Omental fat pad (tissue), 4 donors: ENCODE data around the gene NUP54. TPM values are rescaled to one million over a fixed set of nuclear protein-coding genes. Genes with fewer than 3 reads are reported as not detected.

Experiments used
- ATAC-seq: fragments of 150-250 bp; one replicate; pipeline ENCODE4 v1.9.1; 2016; ENCODE audit warnings: mild to moderate bottlenecking, moderate library complexity; ENCODE audit not compliant: low FRiP score
- DNase-seq: peaks from one replicate; pipeline ENCODE4 v3.0.0-alpha.2; 2019; ENCODE audit warnings: low spot score
- total RNA-seq, 4 donors: library from RNA; depleted of rRNA; stranded (reverse); fragments of >200 nt; gene quantifications; one replicate each; pipeline ENCODE4 v1.1.0, GENCODE V29; 2016
- TF ChIP-seq, protein P1 (sequence below), 3 donors: fragments of 450-650 bp; IDR thresholded peaks; one replicate each; pipeline ENCODE4 v1.5.1; 2016 to 2017; ENCODE audit warnings: antibody characterized with exemption in 3 of 3, mild to moderate bottlenecking in 3 of 3, moderate library complexity in 2 of 3

Gene NUP54
- total RNA-seq, 4 donors from 2014 or later, result 36.0 to 50.1 (median 39.3) TPM

DNA sequence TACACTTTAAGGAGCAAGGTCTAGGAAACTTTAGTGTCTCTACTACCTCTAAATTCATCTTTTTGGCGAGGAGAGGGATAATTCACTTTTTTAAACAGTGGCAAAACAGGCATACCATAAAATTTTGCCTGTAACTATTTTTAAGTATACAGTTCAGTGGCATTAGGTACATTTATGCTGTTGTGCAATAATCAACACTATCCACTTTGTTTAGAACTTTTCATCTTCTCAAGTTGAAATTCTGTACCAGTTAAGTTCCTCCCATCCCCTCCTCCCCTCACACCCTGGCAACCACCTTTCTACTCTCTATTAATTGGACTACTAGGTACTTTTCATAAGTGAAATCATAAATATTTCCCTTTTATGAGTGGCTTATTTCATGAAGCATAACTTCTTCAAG, 31.4 kb downstream of the NUP54 start:
- TF ChIP-seq, protein P1, sequence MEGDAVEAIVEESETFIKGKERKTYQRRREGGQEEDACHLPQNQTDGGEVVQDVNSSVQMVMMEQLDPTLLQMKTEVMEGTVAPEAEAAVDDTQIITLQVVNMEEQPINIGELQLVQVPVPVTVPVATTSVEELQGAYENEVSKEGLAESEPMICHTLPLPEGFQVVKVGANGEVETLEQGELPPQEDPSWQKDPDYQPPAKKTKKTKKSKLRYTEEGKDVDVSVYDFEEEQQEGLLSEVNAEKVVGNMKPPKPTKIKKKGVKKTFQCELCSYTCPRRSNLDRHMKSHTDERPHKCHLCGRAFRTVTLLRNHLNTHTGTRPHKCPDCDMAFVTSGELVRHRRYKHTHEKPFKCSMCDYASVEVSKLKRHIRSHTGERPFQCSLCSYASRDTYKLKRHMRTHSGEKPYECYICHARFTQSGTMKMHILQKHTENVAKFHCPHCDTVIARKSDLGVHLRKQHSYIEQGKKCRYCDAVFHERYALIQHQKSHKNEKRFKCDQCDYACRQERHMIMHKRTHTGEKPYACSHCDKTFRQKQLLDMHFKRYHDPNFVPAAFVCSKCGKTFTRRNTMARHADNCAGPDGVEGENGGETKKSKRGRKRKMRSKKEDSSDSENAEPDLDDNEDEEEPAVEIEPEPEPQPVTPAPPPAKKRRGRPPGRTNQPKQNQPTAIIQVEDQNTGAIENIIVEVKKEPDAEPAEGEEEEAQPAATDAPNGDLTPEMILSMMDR (IDR thresholded peaks at IDR 0.05), result no peak
- DNase-seq (no peak), ATAC-seq (no peak)

DNA sequence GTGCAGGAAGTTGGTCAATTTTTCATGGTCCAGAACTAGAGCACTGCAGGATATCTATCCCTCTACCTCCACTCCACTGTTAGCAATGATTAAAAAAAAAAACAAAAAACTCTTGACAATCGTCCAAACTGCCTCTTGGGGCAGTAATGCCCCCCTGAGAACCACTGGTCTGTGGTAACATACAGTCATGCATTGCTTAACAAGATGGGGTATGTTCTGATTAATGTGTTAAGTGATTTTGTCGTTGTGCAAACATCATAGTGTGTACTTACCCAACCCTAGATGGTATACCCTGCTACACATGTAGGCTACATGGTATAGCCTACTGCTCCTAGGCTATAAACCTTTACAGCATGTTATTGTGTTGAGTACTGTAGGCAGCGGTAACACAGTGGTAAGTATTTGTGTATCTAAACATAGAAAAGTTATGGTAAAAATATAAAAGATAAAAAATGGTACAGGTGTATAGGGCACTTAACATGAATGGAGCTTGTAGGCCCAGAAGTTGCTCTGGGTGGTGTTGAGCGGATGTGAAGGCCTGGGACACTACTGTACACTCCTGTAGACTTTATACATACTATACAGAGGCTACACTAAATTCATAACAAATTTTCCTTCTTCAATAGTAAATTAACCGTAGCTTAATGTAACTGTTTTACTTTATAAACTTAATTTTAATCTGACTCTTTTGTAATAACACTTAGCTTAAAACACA, 39.6 kb downstream of the NUP54 start:
- TF ChIP-seq, protein P1 (IDR thresholded peaks at IDR 0.05), result no peak
- DNase-seq, result no peak
- no peak for ATAC-seq

DNA sequence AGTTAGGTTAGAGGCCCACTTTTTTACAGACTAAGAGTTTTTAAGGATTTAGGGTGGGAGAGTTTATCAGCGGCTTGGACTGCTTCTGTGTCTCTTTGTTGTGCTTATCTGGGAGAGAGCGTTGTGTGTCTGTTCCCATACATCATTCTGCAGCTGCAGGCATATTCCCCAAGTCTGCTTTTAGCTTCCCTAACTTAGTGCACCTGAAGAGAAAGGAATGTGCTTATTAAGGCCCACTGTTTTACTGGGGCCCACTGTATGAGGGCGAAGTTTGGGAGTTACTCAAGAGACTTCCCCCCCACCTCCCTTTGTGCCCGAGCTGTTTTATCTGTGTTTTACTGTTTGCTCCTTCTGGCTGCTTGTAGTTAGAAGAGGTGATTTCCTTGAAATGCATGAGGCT, 41.8 kb downstream of the NUP54 start:
- no peak for DNase-seq
- no peak for ATAC-seq
- TF ChIP-seq, protein P1 (IDR thresholded peaks at IDR 0.05), result no peak

DNA sequence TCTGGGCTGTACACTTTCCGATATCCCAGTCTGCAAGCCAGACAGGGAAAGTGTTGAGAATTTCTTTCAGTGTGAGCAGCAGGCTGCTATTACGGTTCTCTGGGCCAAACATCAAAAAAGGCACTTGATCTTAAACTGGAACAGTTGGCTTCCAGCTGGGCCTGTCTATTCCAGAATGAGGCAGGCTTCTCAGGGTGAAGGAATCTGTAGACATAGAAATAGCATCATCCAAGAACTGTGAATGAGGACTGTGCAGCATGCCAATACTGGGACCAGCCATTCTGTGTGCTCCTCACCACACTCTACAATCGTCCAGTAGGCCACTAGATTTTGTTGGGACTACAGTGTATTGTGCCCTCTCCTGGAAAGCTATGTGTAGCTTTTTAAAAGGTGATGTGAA, 42.5 kb downstream of the NUP54 start:
- TF ChIP-seq, protein P1 (IDR thresholded peaks at IDR 0.05), result no peak
- DNase-seq, result no peak
- no peak for ATAC-seq

DNA sequence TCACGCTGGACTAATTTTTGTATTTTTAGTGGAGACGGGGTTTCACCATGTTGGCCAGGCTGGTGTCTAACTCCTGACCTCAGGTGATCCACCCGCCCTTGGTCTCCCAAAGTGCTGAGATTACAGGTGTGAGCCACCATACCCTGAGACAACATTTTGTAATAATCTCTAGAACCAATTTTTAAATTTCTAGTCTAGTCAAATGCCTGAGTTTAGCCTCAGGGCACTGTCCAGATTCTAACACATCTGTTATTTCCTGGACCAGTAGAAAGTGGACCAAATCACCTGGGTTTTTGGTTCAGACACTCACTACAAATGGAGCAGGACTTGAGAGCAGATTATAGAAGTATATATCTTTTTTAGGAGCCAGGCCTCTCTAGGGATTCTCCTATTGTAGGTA, 52.1 kb downstream of the NUP54 start:
- no peak for ATAC-seq
- TF ChIP-seq, protein P1 (IDR thresholded peaks at IDR 0.05), result no peak
- no peak for DNase-seq

DNA sequence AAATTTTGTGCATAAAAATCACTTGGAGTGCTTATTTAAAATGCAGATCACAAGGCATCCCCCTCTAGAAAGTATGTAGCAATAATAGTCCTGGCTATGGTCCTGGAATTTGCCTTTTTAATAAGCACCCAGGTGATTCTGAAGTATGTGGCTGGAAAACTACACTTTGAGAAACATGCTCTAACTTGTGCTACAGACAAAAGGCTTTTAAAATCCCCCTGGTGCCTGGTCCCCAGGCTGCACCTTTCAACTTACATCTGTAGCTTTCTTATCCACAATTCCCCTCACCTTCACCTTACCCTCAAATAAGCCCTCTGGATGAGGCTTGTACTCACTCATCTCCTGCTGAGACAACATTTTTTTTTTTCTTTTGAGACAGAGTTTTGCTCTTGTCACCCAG, 52.6 kb downstream of the NUP54 start:
- no peak for DNase-seq
- ATAC-seq, result no peak
- TF ChIP-seq, protein P1 (IDR thresholded peaks at IDR 0.05), result no peak

DNA sequence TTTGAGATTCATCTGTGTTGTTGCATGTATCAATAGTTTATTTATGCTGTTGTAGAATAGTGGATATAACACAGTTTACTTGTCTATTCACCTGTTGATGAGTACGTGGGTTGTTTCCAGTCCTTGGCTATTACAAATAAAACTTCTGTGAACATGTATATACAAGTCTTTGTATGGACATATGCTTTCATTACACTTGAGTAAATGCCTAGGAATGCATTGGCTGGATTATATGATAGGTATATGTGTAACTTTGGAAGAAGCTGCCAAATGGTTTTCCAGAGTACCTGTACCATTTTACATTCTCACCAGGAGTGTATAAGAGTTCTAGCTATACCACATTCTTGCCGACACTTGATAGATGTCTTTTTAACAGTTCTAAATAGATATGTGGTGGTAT, 57.1 kb downstream of the NUP54 start:
- TF ChIP-seq, protein P1 (IDR thresholded peaks at IDR 0.05), result no peak
- DNase-seq (no peak), ATAC-seq (no peak)
